ENCODE measurements around the gene KMT2E.
A peak's percentile ranks its signal among the peaks of the same experiment; 100 is the strongest.

The KMT2E gene

GRCh38 chr7:105133986-105134655 is 120.1 kb downstream of the KMT2E start:
- no peak for DNase-seq

- DNase-seq: peak; percentile 10
Measured at GRCh38 chr7:105136221-105136620, 122.2 kb downstream of the KMT2E start.

- DNase-seq: no peak
Measured at GRCh38 chr7:105137898-105138297, 123.9 kb downstream of the KMT2E start.

GRCh38 chr7:105139381-105139780 is 125.4 kb downstream of the KMT2E start:
- DNase-seq: no peak

GRCh38 chr7:105141068-105141467 is 127.1 kb downstream of the KMT2E start:
- peak; percentile 47 for DNase-seq

GRCh38 chr7:105149827-105150226 is 135.8 kb downstream of the KMT2E start:
- peak; percentile 41 for DNase-seq

- DNase-seq: no peak
Measured at GRCh38 chr7:105151152-105151551, 137.1 kb downstream of the KMT2E start.

- no peak for DNase-seq
Measured at GRCh38 chr7:105153531-105153930, 139.5 kb downstream of the KMT2E start.

GRCh38 chr7:105154084-105154483 is 140.1 kb downstream of the KMT2E start:
- DNase-seq: no peak

- peak; percentile 38 for DNase-seq
Measured at GRCh38 chr7:105156731-105157130, 142.7 kb downstream of the KMT2E start.

- no peak for DNase-seq
Measured at GRCh38 chr7:105157278-105157677, 143.3 kb downstream of the KMT2E start.

- no peak for DNase-seq
Measured at GRCh38 chr7:105161366-105161765, 147.4 kb downstream of the KMT2E start.

Measured in fibroblast of skin of right quadriceps (primary cell).